ENCODE results near the gene TMEM14B.
A peak's percentile ranks its signal among the peaks of the same experiment; 100 is the strongest.
"Not testable (repeated sequence)": the region's sequence is repeated elsewhere in the genome, so short reads cannot be mapped to it uniquely, and the experiment has no call there.

Gene TMEM14B

GRCh38 chr6:10749734-10750133 is 2.1 kb downstream of the TMEM14B start:
- DNase-seq = peak; percentile 96

GRCh38 chr6:10750568-10750967 is 3.0 kb downstream of the TMEM14B start:
- not testable (repeated sequence) for DNase-seq

GRCh38 chr6:10751757-10752156 is 4.2 kb downstream of the TMEM14B start:
- DNase-seq = peak; percentile 72

GRCh38 chr6:10756085-10756484 is 8.5 kb downstream of the TMEM14B start:
- no peak for DNase-seq

GRCh38 chr6:10759312-10759839 is 11.8 kb downstream of the TMEM14B start:
- DNase-seq = peak; percentile 83

GRCh38 chr6:10759884-10760329 is 12.3 kb downstream of the TMEM14B start:
- DNase-seq = no peak

- no peak for DNase-seq
Measured at GRCh38 chr6:10763006-10763405, 15.4 kb downstream of the TMEM14B start.

GRCh38 chr6:10769419-10769818 is 21.8 kb downstream of the TMEM14B start:
- no peak for DNase-seq

- peak; percentile 94 for DNase-seq
Measured at GRCh38 chr6:10771371-10771894, 23.8 kb downstream of the TMEM14B start.

GRCh38 chr6:10778230-10778629 is 30.6 kb downstream of the TMEM14B start:
- no peak for DNase-seq

GRCh38 chr6:10779076-10779475 is 31.5 kb downstream of the TMEM14B start:
- DNase-seq = no peak

GRCh38 chr6:10791673-10792072 is 44.1 kb downstream of the TMEM14B start:
- peak; percentile 50 for DNase-seq

GRCh38 chr6:10792101-10792500 is 44.5 kb downstream of the TMEM14B start:
- DNase-seq = no peak

- DNase-seq = no peak
Measured at GRCh38 chr6:10793035-10793434, 45.4 kb downstream of the TMEM14B start.

GRCh38 chr6:10793695-10794094 is 46.1 kb downstream of the TMEM14B start:
- no peak for DNase-seq

GRCh38 chr6:10794239-10794638 is 46.6 kb downstream of the TMEM14B start:
- peak; percentile 83 for DNase-seq

GRCh38 chr6:10800810-10801209 is 53.2 kb downstream of the TMEM14B start:
- no peak for DNase-seq

- peak; percentile 81 for DNase-seq
Measured at GRCh38 chr6:10801224-10801848, 53.7 kb downstream of the TMEM14B start.

Data from hematopoietic multipotent progenitor cell treated with erythropoietin and hydrocortisone succinate and interleukin-3 and kit ligand, for 6 days (in vitro differentiated cells).